ENCODE measurements around the gene EBPL.
A peak's percentile ranks its signal among the peaks of the same experiment; 100 is the strongest.
"Not testable (repeated sequence)": the region's sequence is repeated elsewhere in the genome, so short reads cannot be mapped to it uniquely, and the experiment has no call there.

EBPL gene

GRCh38 chr13:49635599-49636433, 55.5 kb downstream of the EBPL start:
- peak in 1 of 2 donors; percentile 7 for DNase-seq (ENCODE audit: low read depth in 2 of 2)

- no peak for DNase-seq (ENCODE audit: low read depth in 2 of 2)
These were observed 57.6 kb downstream of the EBPL start for GRCh38 chr13:49633710-49634109.

DNA sequence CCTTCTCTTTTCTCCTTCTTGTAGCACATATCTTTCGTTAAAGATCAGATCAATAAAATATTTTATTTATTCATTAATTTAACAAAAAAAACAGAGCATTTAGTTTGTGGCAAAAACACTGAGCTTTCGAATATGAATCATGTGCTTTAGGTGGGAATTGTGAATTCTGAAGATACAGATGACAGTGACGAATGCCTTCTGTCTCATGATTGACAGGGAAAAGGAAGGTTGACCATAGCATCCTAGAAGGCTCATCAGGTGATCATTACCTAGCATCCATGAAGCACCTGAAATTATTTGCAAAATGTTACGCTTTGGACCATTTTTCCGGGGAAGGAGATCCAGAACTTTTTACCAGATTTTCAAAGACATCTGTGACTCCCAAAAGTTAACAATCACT, 59.1 kb downstream of the EBPL start:
- no peak for DNase-seq (ENCODE audit: low read depth in 2 of 2)

DNA sequence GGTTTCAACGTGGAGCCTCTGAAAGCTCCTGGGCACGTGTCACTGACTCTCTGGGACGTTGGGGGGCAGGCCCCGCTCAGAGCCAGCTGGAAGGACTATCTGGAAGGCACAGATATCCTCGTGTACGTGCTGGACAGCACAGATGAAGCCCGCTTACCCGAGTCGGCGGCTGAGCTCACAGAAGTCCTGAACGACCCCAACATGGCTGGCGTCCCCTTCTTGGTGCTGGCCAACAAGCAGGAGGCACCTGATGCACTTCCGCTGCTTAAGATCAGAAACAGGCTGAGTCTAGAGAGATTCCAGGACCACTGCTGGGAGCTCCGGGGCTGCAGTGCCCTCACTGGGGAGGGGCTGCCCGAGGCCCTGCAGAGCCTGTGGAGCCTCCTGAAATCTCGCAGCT, 60.7 kb downstream of the EBPL start:
- DNase-seq (ENCODE audit: low read depth in 2 of 2): no peak

- no peak for DNase-seq (ENCODE audit: low read depth in 2 of 2)
These were observed 61.3 kb downstream of the EBPL start for GRCh38 chr13:49629947-49630346.

DNA sequence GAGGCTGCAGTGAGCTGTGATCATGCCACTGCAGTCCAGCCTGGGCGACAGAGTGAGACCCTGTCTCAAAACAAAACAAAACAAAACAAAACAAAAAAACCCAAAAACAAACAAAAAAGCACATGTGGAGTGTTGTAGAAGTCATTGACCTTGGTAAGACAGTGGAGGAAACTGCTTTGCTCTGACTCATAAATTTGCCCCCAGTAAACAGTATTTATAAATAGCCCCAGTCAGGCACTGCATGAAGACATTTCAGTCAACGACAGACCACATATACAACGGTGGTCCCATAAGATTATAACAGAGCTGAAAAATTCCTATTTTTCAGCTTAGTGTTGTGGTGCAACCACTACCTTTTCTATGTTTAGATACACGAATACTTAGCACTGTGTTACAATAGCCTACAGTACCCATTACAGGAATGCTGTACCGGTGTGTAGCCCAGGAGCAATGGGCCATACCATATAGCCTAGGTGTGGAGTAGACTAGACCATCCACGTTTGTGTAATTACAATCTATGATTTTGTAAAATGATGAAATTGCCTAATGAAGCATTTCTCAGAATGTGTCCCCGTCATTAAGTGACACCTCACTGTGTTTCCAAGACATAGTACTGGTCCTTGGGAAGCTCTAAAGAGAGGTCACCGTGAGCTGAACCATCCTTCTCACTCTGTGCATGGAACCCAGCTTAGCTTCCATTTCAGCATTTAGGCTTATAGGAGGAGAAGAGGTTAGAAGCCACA, 61.9 kb downstream of the EBPL start:
- no peak for DNase-seq (ENCODE audit: low read depth in 2 of 2)

GRCh38 chr13:49627831-49628652, 63.2 kb downstream of the EBPL start, which contains the start of gene ARL11:
Gene ARL11 (plus strand): TSS chr13:49628507. CDS start chr13:49630448, 1,941 bp downstream.
- peak; percentile 16 to 19 for DNase-seq (ENCODE audit: low read depth in 2 of 2)

DNA sequence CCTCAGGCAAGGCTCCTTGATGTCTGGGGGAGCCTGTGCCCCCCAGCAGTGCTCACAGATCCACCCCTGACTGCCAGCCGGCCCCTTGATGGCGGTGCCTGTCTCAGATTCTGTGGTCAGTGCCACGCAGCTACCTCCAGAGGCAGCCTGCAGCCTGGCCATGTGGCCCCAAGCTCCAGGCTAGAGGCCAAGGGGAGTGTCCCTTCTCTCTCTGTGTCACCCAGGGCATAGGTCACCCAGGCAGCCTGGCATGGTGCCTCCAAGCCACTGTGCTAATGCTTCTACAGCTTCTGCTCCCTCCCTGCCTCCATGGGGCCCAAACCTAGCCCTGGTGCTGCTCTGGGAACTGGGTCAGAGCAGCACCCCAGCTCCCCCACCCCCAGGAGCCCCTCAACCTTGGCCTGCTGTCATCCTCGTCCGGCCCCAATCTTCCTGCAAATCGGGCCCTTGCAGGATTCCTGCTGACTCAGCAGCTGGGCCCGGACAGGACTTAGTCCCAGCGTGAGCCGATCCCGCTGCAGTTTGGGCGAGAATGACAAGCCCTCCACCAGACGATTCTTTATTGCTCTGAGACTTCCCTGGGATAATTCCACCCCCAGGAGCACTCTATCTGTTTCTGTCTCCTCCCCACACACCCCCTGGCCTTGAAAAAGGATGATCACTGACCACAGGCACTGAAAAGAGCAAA, 65.8 kb downstream of the EBPL start:
- no peak for DNase-seq (ENCODE audit: low read depth in 2 of 2)

DNA sequence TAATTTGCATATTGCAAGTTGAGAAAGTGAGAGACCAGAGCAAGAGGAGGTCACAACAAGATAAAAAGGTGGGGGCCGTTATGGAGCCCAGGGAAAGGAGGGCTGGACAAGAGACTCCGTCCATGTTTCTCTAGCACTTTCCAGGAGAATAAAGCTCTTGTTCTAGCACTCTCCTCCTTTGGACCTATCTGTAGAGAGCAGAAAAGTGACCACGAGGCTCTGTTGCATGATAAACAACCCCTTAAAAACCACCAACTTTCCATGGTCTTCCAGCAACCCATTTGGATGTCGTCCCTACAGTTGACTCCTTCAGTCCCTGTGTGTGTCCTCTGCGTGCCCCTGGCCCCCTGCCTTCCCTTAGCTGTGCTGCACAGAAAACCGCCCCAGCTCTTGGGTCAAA, 67.1 kb downstream of the EBPL start:
- DNase-seq (ENCODE audit: low read depth in 2 of 2): no peak

DNA sequence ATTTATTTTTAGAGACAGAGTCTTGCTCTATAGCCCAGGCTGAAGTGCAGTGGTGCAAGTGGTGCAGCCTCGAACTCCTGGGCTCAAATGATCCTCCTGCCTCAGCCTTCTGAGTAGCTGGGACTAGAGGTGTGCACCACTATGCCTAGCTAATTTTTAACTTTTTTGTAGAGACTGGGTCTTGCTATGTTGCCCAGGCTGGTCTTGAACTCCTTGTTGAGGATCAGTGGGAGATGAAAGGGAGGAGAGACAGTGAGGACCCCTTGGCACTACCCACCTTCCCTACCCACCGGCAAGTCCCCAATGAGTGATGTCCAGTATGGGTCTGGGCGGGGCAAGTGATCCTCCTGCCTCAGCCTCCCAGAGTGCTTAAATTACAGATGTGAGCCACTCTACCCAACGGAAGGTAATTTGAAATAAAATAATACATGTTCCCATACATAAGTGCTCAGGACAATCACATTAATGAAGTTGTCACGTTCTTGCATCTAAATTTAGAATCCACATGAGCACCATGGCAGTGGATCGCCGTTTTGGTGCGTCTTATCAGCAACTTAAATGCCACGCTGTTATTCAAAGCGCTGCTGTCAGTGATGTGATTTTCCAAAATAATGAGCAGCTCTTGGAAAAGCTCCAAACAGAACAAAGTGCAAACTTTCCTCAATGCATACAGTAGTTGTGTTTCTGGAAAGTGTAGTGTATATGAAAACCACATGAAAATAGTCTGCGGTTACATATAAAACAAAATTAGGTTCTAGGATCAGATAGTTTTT, 68.9 kb downstream of the EBPL start:
- DNase-seq (ENCODE audit: low read depth in 2 of 2): no peak

DNA sequence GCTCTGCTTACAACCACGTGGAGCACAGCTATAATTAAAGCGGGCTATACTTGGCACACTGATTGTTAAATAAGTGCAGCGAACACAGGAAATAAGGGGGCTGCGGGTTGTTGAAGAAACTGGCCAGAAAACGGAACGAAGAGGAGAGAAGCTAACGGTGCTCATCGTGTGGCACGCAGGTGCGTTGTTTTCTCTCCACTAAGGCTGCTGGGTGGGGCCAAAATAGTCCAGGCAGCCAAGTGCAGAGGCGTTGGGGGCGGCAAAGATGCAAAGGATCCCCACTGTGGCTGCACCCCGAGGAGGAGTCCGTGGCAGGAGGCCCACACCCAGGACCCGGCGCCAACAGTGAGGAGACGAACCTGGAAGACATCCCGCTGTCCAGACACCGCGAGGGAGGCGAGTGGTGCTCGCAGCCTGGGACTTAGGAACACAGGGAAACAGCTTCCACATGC, 71.1 kb downstream of the EBPL start:
- DNase-seq (ENCODE audit: low read depth in 2 of 2): no peak

DNA sequence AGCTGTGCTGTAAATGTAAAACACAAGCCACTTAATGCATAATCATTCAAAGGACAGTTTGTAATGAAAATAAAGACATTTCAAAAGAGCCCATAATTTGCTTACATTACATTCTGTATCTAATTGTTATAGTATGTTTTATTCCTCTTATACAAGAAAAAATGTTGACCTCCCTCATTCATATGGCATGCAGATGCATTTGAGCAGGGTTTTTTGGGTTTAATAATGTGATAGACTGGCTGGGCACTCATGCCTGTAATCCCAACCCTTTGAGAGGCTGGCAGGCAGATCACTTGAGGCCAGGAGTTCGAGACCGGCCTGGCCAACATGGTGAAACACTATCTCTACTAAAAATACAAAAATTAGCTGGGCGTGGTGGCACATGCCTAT, 74.6 kb downstream of the EBPL start:
- no peak for DNase-seq (ENCODE audit: low read depth in 2 of 2)

DNA sequence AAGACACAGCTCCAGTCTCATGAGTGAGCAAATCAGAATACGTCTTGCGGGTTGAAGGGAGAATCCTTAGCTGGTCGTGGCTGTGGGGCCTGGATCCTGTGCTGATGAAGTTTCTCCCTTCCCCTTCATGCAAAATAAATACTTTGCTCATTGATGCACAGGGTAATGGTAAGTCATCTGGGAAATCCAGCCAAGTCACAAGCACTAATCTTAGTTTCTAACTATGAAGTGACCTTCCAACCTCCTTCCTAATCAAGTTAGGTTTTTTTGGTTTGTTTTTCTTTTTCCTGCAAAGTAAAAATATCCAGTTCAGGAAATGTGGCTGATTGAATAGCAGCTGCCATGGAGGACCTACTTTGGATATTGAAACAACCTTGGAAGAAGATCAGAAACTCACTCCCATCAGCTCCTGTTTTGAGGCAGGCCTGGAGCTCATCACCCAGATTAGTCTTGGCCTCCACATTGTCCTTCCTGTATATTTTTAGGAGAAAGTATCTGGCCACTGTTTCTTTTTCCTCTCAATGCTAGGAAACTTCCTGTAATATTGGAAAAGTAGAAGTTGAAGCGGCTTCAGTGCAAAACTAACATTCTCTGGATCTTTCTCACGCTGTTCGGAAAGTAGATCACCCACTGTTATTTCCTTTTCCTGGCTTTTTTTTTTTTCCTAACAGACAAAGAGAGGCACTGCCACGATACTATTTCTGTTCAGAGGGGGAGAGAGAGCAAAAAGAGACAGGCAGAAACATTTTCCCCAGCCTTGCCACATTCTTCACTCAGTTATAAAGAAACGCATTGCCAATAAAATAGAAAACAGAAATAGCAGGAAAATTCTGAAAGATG, 75.2 kb downstream of the EBPL start:
- DNase-seq (ENCODE audit: low read depth in 2 of 2): no peak

GRCh38 chr13:49612042-49612441, 79.2 kb downstream of the EBPL start:
- not testable (repeated sequence) for DNase-seq (ENCODE audit: low read depth in 2 of 2)
